ENCODE measurements around the gene FLOT1. TPM values are rescaled to one million over a fixed set of nuclear protein-coding genes. Genes with fewer than 3 reads are reported as not detected.
A peak's percentile ranks its signal among the peaks of the same experiment; 100 is the strongest.

The FLOT1 gene
- total and polyA plus RNA-seq, 2 of the 13 experiments (the other 11 are each of a cell fraction or from before 2014, with no cell fraction given), result 82.3 to 130 TPM

DNA sequence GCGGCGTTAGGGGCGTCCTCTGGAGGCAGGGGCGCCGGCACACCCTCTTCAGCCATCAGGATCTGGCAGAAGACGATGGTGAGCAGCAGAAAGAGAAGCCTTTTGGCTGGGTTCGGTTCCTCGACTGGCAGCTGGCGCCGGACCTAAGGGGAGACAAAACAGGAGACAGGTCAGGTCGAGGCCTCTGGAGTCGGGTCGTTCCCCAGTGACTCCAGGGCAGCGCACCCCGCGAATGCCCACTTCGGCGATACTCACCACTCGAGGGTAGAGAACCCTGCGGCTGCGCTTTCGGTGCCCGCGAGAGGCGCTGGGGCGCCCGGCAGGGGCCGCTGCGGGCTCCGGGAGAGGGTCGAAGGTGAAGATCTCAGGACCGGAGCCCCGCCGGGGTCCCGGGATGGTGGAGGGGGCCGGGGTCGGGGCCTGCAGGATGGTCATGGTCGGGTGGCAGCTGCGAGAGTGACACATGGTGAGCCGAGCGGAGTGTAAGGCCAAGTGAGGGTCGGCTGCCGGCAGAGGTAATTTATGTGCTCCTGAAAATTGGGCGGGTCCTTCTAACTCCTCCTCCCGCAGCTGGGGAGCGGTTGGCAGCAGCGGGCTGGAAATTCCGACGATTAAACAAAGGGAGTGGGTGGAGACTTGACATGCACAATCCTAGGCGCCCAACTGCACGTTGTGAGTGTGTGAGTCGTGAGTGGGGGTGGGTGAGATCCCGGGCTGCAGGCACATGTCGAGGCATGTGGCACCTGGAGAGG, 1.7 kb upstream of the FLOT1 start, which contains the start of gene IER3 (continued):
- TF ChIP-seq IKZF5 (CRISPR knock-in tag; IDR thresholded peaks at IDR 0.05) (peak; percentile 91), ZNF33B (CRISPR knock-in tag; IDR thresholded peaks at IDR 0.05) (no peak), ZKSCAN5 (CRISPR knock-in tag; IDR thresholded peaks at IDR 0.05) (no peak), HNRNPLL (IDR thresholded peaks at IDR 0.05; ENCODE audit: low read depth, low read length, poor library complexity, severe bottlenecking) (peak; percentile 62), SATB2 (CRISPR knock-in tag; IDR thresholded peaks at IDR 0.05) (no peak), KAT2B (IDR thresholded peaks at IDR 0.05; ENCODE audit: borderline replicate concordance, low read depth, low read length) (0 out of 2 replicates have a peak, but pooled peaks have one; percentile 2), MBD4 (IDR thresholded peaks at IDR 0.05; ENCODE audit: borderline replicate concordance, low read length) (no peak), ETV6 (CRISPR knock-in tag; conservative IDR thresholded peaks at IDR 0.05) (peak; percentile 84), HCFC1 (IDR thresholded peaks at IDR 0.05; ENCODE audit: low read depth, low read length) (peak; percentile 38; the same call in 1 of the 2 replicates), ZNF441 (CRISPR knock-in tag; IDR thresholded peaks at IDR 0.05; ENCODE audit: borderline replicate concordance) (peak; percentile 46; the same call in 1 of the 2 replicates), MNT (IDR thresholded peaks at IDR 0.05) (no peak; the same call in 1 of the 2 replicates), CEBPG (CRISPR knock-in tag; IDR thresholded peaks at IDR 0.05) (no peak), ZKSCAN8 (CRISPR knock-in tag; IDR thresholded peaks at IDR 0.05; ENCODE audit: borderline replicate concordance) (peak; percentile 67), SMARCC2 (IDR thresholded peaks at IDR 0.05) (no peak), MED8 (CRISPR knock-in tag; IDR thresholded peaks at IDR 0.05; ENCODE audit: insufficient replicate concordance) (peak; percentile 96), JARID2 (CRISPR knock-in tag; IDR thresholded peaks at IDR 0.05; ENCODE audit: insufficient replicate concordance) (peak; percentile 75), TOPORS (CRISPR knock-in tag; IDR thresholded peaks at IDR 0.05) (no peak), ZNF615 (CRISPR knock-in tag; IDR thresholded peaks at IDR 0.05; ENCODE audit: borderline replicate concordance) (peak; percentile 54; the same call in 1 of the 2 replicates), ZNF383 (CRISPR knock-in tag; IDR thresholded peaks at IDR 0.05; ENCODE audit: borderline replicate concordance) (no peak; the same call in 1 of the 2 replicates)
- TF ChIP-seq, protein P1, sequence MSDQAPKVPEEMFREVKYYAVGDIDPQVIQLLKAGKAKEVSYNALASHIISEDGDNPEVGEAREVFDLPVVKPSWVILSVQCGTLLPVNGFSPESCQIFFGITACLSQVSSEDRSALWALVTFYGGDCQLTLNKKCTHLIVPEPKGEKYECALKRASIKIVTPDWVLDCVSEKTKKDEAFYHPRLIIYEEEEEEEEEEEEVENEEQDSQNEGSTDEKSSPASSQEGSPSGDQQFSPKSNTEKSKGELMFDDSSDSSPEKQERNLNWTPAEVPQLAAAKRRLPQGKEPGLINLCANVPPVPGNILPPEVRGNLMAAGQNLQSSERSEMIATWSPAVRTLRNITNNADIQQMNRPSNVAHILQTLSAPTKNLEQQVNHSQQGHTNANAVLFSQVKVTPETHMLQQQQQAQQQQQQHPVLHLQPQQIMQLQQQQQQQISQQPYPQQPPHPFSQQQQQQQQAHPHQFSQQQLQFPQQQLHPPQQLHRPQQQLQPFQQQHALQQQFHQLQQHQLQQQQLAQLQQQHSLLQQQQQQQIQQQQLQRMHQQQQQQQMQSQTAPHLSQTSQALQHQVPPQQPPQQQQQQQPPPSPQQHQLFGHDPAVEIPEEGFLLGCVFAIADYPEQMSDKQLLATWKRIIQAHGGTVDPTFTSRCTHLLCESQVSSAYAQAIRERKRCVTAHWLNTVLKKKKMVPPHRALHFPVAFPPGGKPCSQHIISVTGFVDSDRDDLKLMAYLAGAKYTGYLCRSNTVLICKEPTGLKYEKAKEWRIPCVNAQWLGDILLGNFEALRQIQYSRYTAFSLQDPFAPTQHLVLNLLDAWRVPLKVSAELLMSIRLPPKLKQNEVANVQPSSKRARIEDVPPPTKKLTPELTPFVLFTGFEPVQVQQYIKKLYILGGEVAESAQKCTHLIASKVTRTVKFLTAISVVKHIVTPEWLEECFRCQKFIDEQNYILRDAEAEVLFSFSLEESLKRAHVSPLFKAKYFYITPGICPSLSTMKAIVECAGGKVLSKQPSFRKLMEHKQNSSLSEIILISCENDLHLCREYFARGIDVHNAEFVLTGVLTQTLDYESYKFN (CRISPR knock-in tag; conservative IDR thresholded peaks at IDR 0.05), result peak; percentile 38; the same call in 1 of the 2 replicates
- TF ChIP-seq, protein P2, sequence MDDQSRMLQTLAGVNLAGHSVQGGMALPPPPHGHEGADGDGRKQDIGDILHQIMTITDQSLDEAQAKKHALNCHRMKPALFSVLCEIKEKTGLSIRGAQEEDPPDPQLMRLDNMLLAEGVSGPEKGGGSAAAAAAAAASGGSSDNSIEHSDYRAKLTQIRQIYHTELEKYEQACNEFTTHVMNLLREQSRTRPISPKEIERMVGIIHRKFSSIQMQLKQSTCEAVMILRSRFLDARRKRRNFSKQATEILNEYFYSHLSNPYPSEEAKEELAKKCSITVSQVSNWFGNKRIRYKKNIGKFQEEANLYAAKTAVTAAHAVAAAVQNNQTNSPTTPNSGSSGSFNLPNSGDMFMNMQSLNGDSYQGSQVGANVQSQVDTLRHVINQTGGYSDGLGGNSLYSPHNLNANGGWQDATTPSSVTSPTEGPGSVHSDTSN (CRISPR knock-in tag; IDR thresholded peaks at IDR 0.05; ENCODE audit: borderline replicate concordance), result 0 out of 2 replicates have a peak, but pooled peaks have one; percentile 41
